ENCODE results near the gene ZNF626. TPM values are rescaled to one million over a fixed set of nuclear protein-coding genes. Genes with fewer than 3 reads are reported as not detected.
"Not testable (repeated sequence)": the region's sequence is repeated elsewhere in the genome, so short reads cannot be mapped to it uniquely, and the experiment has no call there.

ZNF626 gene
- total RNA-seq, 1 donor from 2014 or later, result 13.3 TPM

- Mint-ChIP-seq H3K4me1 (ENCODE audit: unreplicated experiment) (no peaks in the 10 kb centered on the region), H3K27me3 (ENCODE audit: unreplicated experiment) (no peaks in the 10 kb centered on the region), H3K27ac (ENCODE audit: unreplicated experiment) (no peak overlapping the region), H3K4me3 (ENCODE audit: unreplicated experiment) (no peak overlapping the region), H3K9me3 (ENCODE audit: unreplicated experiment) (peaks cover 47% of the 10 kb centered on the region), H3K36me3 (ENCODE audit: unreplicated experiment) (peaks cover 4% of the 10 kb centered on the region)
- no peak for DNase-seq (ENCODE audit: extremely low spot score, unreplicated experiment)
- no peak for TF ChIP-seq CTCF (IDR thresholded peaks at IDR 0.05)
Measured at GRCh38 chr19:20616071-20616470, 45.3 kb downstream of the ZNF626 start.

GRCh38 chr19:20614971-20615370 is 46.4 kb downstream of the ZNF626 start:
- not testable (repeated sequence) for DNase-seq (ENCODE audit: extremely low spot score, unreplicated experiment); H3K36me3 Mint-ChIP-seq (ENCODE audit: unreplicated experiment); H3K4me1 Mint-ChIP-seq (ENCODE audit: unreplicated experiment); H3K4me3 Mint-ChIP-seq (ENCODE audit: unreplicated experiment); H3K27me3 Mint-ChIP-seq (ENCODE audit: unreplicated experiment); H3K27ac Mint-ChIP-seq (ENCODE audit: unreplicated experiment)
- peaks cover 54% of the 10 kb centered on the region for H3K9me3 Mint-ChIP-seq (ENCODE audit: unreplicated experiment)

- Mint-ChIP-seq H3K27me3 (ENCODE audit: unreplicated experiment) (no peaks in the 10 kb centered on the region), H3K4me3 (ENCODE audit: unreplicated experiment) (no peak overlapping the region), H3K9me3 (ENCODE audit: unreplicated experiment) (peaks cover 50% of the 10 kb centered on the region), H3K4me1 (ENCODE audit: unreplicated experiment) (no peaks in the 10 kb centered on the region), H3K27ac (ENCODE audit: unreplicated experiment) (no peak overlapping the region), H3K36me3 (ENCODE audit: unreplicated experiment) (no peaks in the 10 kb centered on the region)
- no peak for DNase-seq (ENCODE audit: extremely low spot score, unreplicated experiment)
- no peak for TF ChIP-seq CTCF (IDR thresholded peaks at IDR 0.05)
Measured at GRCh38 chr19:20612711-20613316, 48.6 kb downstream of the ZNF626 start.

GRCh38 chr19:20611866-20612265 is 49.5 kb downstream of the ZNF626 start:
- Mint-ChIP-seq H3K4me3 (ENCODE audit: unreplicated experiment) (no peak overlapping the region), H3K9me3 (ENCODE audit: unreplicated experiment) (peaks cover 46% of the 10 kb centered on the region), H3K4me1 (ENCODE audit: unreplicated experiment) (no peaks in the 10 kb centered on the region), H3K36me3 (ENCODE audit: unreplicated experiment) (no peaks in the 10 kb centered on the region), H3K27me3 (ENCODE audit: unreplicated experiment) (no peaks in the 10 kb centered on the region), H3K27ac (ENCODE audit: unreplicated experiment) (no peak overlapping the region)
- no peak for TF ChIP-seq CTCF (IDR thresholded peaks at IDR 0.05)
- no peak for DNase-seq (ENCODE audit: extremely low spot score, unreplicated experiment)

GRCh38 chr19:20607943-20608342 is 53.4 kb downstream of the ZNF626 start:
- H3K36me3 Mint-ChIP-seq (ENCODE audit: unreplicated experiment), result no peaks in the 10 kb centered on the region
- H3K4me3 Mint-ChIP-seq (ENCODE audit: unreplicated experiment), result no peak overlapping the region
- H3K27me3 Mint-ChIP-seq (ENCODE audit: unreplicated experiment), result no peaks in the 10 kb centered on the region
- no peak for DNase-seq (ENCODE audit: extremely low spot score, unreplicated experiment)
- H3K9me3 Mint-ChIP-seq (ENCODE audit: unreplicated experiment), result peaks cover 40% of the 10 kb centered on the region
- TF ChIP-seq CTCF (IDR thresholded peaks at IDR 0.05), result no peak
- H3K4me1 Mint-ChIP-seq (ENCODE audit: unreplicated experiment), result no peaks in the 10 kb centered on the region
- no peak overlapping the region for H3K27ac Mint-ChIP-seq (ENCODE audit: unreplicated experiment)

Other genes starting within 250 kb of the ZNF626 start
- gene ZNF737, start 95.8 kb downstream of the ZNF626 start, total RNA-seq, result 15.2 and 15.3 TPM in 2 replicates
- gene ZNF66, start 114.7 kb upstream of the ZNF626 start, total RNA-seq, result 3.9 and 5.7 TPM in 2 replicates